Motor neuron (in vitro differentiated cells): Measurements from ENCODE around the gene GDI2. TPM values are rescaled to one million over a fixed set of nuclear protein-coding genes. Genes with fewer than 3 reads are reported as not detected.
"Not testable (repeated sequence)": the region's sequence is repeated elsewhere in the genome, so short reads cannot be mapped to it uniquely, and the experiment has no call there.

Source experiments
- ATAC-seq, 8 experiments: fragments of 200-7000 bp; cut with Tn5 transposase; replicated peaks in 6 of 8; 2 replicates each; pipeline ENCODE4 v1.8.0; 2021; ENCODE audit warnings: mild to moderate bottlenecking in 8 of 8, moderate library complexity in 8 of 8
- H3K27ac ChIP-seq, 2 donors: fragments of 250-450 bp; sonication (Bioruptor Pico); 2 replicates each; pipeline ENCODE4 v1.9.0; 2021; ENCODE audit warnings: antibody characterized with exemption in 2 of 2, mild to moderate bottlenecking in 2 of 2, moderate library complexity in 1 of 2
- H3K4me1 ChIP-seq, 2 donors: fragments of 250-450 bp; sonication (Bioruptor Pico); replicated peaks in 1 of 2; 2 replicates each; pipeline ENCODE4 v1.6.1; 2021; ENCODE audit warnings: antibody characterized with exemption in 2 of 2, mild to moderate bottlenecking in 2 of 2, moderate library complexity in 1 of 2
- H3K4me3 ChIP-seq, 5 donors: fragments of 250-450 bp; sonication (Bioruptor Pico); 2 replicates each; pipeline ENCODE4 v1.9.0; 2021; ENCODE audit warnings: antibody characterized with exemption in 5 of 5, mild to moderate bottlenecking in 5 of 5, moderate library complexity in 4 of 5
- WGBS, 10 experiments: fragments of 450-650 bp; shearing (Covaris generic); methylation state at CpG; one replicate each; pipeline ENCODE4 v1.0.0; 2022; 5-methylcytosine and 5-hydroxymethylcytosine counted together
- in situ Hi-C, 9 experiments: fragments of 400-800 bp; cut with MboI; loops; one replicate each; pipeline ENCODE4 v1.15.0; 2021; ENCODE audit warnings: low sequenced_read_pairs in 9 of 9, low pct_unique_long_range_greater_than_20kb in 2 of 9; ENCODE audit not compliant: unreplicated experiment in 9 of 9
- total RNA-seq, 8 experiments: library from RNA; unstranded; fragments of 300-600 nt; gene quantifications; 2 replicates each; pipeline versions ENCODE4 v1.2.3 to v1.2.4, GENCODE V29; 2022

The GDI2 gene
- total RNA-seq, 8 experiments from 2014 or later = 192 to 361 (median 253) TPM

- Histone ChIP-seq H3K4me3 (no peak overlapping the region), H3K4me1 (peaks cover 4 to 14% of the 10 kb centered on the region in 2 donors), H3K27ac (no peak overlapping the region)
- no peak for ATAC-seq
- in situ Hi-C loops = no loop called here
- WGBS, 10 experiments = 83 to 100% methylated on average over 1 to 2 of the region's 2 CpGs; no CpG with 5 or more reads in 8 of the 10 experiments
These were observed 8.0 kb downstream of the GDI2 start for GRCh38 chr10:5805260-5805659.

- H3K27ac ChIP-seq = no peak overlapping the region
- H3K4me1 ChIP-seq = peaks cover under 1 to 5% of the 10 kb centered on the region in 2 donors
- no peak overlapping the region for H3K4me3 ChIP-seq
- 75 to 100% (median 92%) methylated on average over 1 to 4 of the region's 4 CpGs for WGBS, 10 experiments
- ATAC-seq = peak in 1 of 8 experiments; percentile 19
- in situ Hi-C loops = no loop called here
These were observed 8.8 kb downstream of the GDI2 start for GRCh38 chr10:5804386-5804785.

GRCh38 chr10:5800782-5801181, 12.5 kb downstream of the GDI2 start:
- H3K4me1 ChIP-seq = no peaks in the 10 kb centered on the region
- WGBS, 10 experiments = 100% methylated on average over 1 to 3 of the region's 3 CpGs; no CpG with 5 or more reads in 5 of the 10 experiments
- ATAC-seq = no peak

GRCh38 chr10:5794236-5794635, 19.0 kb downstream of the GDI2 start:
- no peak overlapping the region for H3K27ac ChIP-seq
- 80 to 100% (median 98%) methylated on average over 1 to 3 of the region's 3 CpGs; no CpG with 5 or more reads in 4 of the 10 experiments for WGBS, 10 experiments
- ATAC-seq = peak in 2 of 8 experiments; percentile 33 to 53
- no peaks in the 10 kb centered on the region for H3K4me1 ChIP-seq
- no peak overlapping the region for H3K4me3 ChIP-seq
- in situ Hi-C loops = no loop called here

More at GRCh38 chr10:5800782-5801181, 12.5 kb downstream of the GDI2 start:
- H3K4me3 ChIP-seq = no peak overlapping the region
- H3K27ac ChIP-seq = no peak overlapping the region
- in situ Hi-C loops = no loop called here

- H3K27ac ChIP-seq = no peak overlapping the region
- no peak for ATAC-seq
- no peaks in the 10 kb centered on the region for H3K4me1 ChIP-seq
- in situ Hi-C loops = no loop called here
- H3K4me3 ChIP-seq = no peak overlapping the region
- 33 to 100% (median 100%) methylated on average over 1 to 2 of the region's 2 CpGs; no CpG with 5 or more reads in 1 of the 10 experiments for WGBS, 10 experiments
These were observed 23.6 kb downstream of the GDI2 start for GRCh38 chr10:5789626-5790025.

GRCh38 chr10:5788969-5789368, 24.3 kb downstream of the GDI2 start:
- Histone ChIP-seq H3K4me3 (no peak overlapping the region), H3K27ac (no peak overlapping the region), H3K4me1 (no peaks in the 10 kb centered on the region)
- in situ Hi-C loops = no loop called here
- 81 to 100% (median 98%) methylated on average over 1 to 4 of the region's 5 CpGs; no CpG with 5 or more reads in 2 of the 10 experiments for WGBS, 10 experiments
- ATAC-seq = no peak

- H3K4me3 ChIP-seq = no peak overlapping the region
- H3K4me1 ChIP-seq = no peaks in the 10 kb centered on the region
- 80 to 100% (median 100%) methylated on average over 1 of the region's 1 CpG; no CpG with 5 or more reads in 4 of the 10 experiments for WGBS, 10 experiments
- no peak for ATAC-seq
- H3K27ac ChIP-seq = no peak overlapping the region
- in situ Hi-C loops = no loop called here
These were observed 29.9 kb downstream of the GDI2 start for GRCh38 chr10:5783300-5783699.

GRCh38 chr10:5782174-5782573, 31.1 kb downstream of the GDI2 start:
- no peak overlapping the region for H3K4me3 ChIP-seq
- no peaks in the 10 kb centered on the region for H3K4me1 ChIP-seq
- 86 to 100% (median 100%) methylated on average over 1 of the region's 1 CpG; no CpG with 5 or more reads in 5 of the 10 experiments for WGBS, 10 experiments
- no peak overlapping the region for H3K27ac ChIP-seq
- in situ Hi-C loops = no loop called here
- peak in 1 of 8 experiments; percentile 30 for ATAC-seq

GRCh38 chr10:5779730-5780129, 33.5 kb downstream of the GDI2 start:
- 20 to 100% (median 80%) methylated on average over 1 to 3 of the region's 3 CpGs; no CpG with 5 or more reads in 1 of the 10 experiments for WGBS, 10 experiments
- peak in 3 of 8 experiments; percentile 63 to 86 (median 63) for ATAC-seq
- Histone ChIP-seq H3K4me1 (no peaks in the 10 kb centered on the region), H3K4me3 (no peak overlapping the region), H3K27ac (no peak overlapping the region)
- in situ Hi-C loops = no loop called here

- H3K27ac ChIP-seq, in situ Hi-C loops, ATAC-seq, H3K4me1 ChIP-seq, H3K4me3 ChIP-seq: not testable (repeated sequence)
- 33 to 100% (median 84%) methylated on average over 1 to 3 of the region's 3 CpGs; no CpG with 5 or more reads in 4 of the 10 experiments for WGBS, 10 experiments
These were observed 35.5 kb downstream of the GDI2 start for GRCh38 chr10:5777758-5778157.

GRCh38 chr10:5776881-5777197, 36.4 kb downstream of the GDI2 start:
- Histone ChIP-seq H3K4me3 (no peak overlapping the region), H3K27ac (no peak overlapping the region), H3K4me1 (no peaks in the 10 kb centered on the region)
- 11 to 100% (median 93%) methylated on average over 1 to 3 of the region's 3 CpGs; no CpG with 5 or more reads in 1 of the 10 experiments for WGBS, 10 experiments
- ATAC-seq = peak in 2 of 8 experiments; percentile 32 to 33
- in situ Hi-C loops = no loop called here

GRCh38 chr10:5776136-5776880, 36.9 kb downstream of the GDI2 start:
- ATAC-seq = peak in 1 of 8 experiments; percentile 22

GRCh38 chr10:5775685-5776084, 37.5 kb downstream of the GDI2 start:
- Histone ChIP-seq H3K4me1 (no peaks in the 10 kb centered on the region), H3K4me3 (no peak overlapping the region), H3K27ac (no peak overlapping the region)
- ATAC-seq = no peak
- WGBS, 10 experiments = 80 to 100% (median 93%) methylated on average over 1 to 8 of the region's 16 CpGs; no CpG with 5 or more reads in 3 of the 10 experiments
- in situ Hi-C loops = no loop called here

More at GRCh38 chr10:5776136-5776880, 36.9 kb downstream of the GDI2 start:
- Histone ChIP-seq H3K4me1 (no peaks in the 10 kb centered on the region), H3K27ac (no peak overlapping the region), H3K4me3 (no peak overlapping the region)
- 25 to 100% (median 93%) methylated on average over 1 to 4 of the region's 7 CpGs; no CpG with 5 or more reads in 1 of the 10 experiments for WGBS, 10 experiments
- in situ Hi-C loops = no loop called here
